BE2C (cell line): Measurements from ENCODE around the gene TNFRSF1A.

Source experiments
- DNase-seq: peaks from one replicate; pipeline ENCODE4 v3.0.0-alpha.2; 2020
- H3K27me3 ChIP-seq: fragments of 250-450 bp; sonication (Bioruptor Pico); 2 replicates; pipeline ENCODE4 v1.5.1; 2020; ENCODE audit warnings: mild to moderate bottlenecking
- H3K36me3 ChIP-seq: fragments of 250-450 bp; sonication (Bioruptor Pico); 2 replicates; pipeline ENCODE4 v1.5.1; 2020; ENCODE audit warnings: mild to moderate bottlenecking
- H3K4me1 ChIP-seq: fragments of 250-450 bp; sonication (Bioruptor Pico); 2 replicates; pipeline ENCODE4 v1.5.1; 2020
- H3K4me3 ChIP-seq: 2 replicates; pipeline ENCODE4 v1.5.1; 2011; ENCODE audit warnings: low read depth, low read length
- H3K9me3 ChIP-seq: fragments of 250-450 bp; sonication (Bioruptor Pico); 2 replicates; pipeline ENCODE4 v1.5.1; 2020
- CTCF ChIP-seq: IDR thresholded peaks from 2 replicates; pipeline ENCODE4 v1.5.1; 2012; ENCODE audit warnings: mild to moderate bottlenecking, low read depth, low read length

TNFRSF1A gene

GRCh38 chr12:6330192-6330591 is 11.7 kb downstream of the TNFRSF1A start:
- Histone ChIP-seq H3K4me1 (peaks cover 9% of the 10 kb centered on the region), H3K4me3 (no peak overlapping the region), H3K9me3 (no peaks in the 10 kb centered on the region), H3K36me3 (no peaks in the 10 kb centered on the region), H3K27me3 (no peaks in the 10 kb centered on the region)
- no peak for DNase-seq
- TF ChIP-seq CTCF, result no peak

- Histone ChIP-seq H3K4me3 (no peak overlapping the region), H3K27me3 (no peaks in the 10 kb centered on the region), H3K9me3 (no peaks in the 10 kb centered on the region), H3K36me3 (no peaks in the 10 kb centered on the region), H3K4me1 (peaks cover 4% of the 10 kb centered on the region)
- TF ChIP-seq CTCF, result no peak
- no peak for DNase-seq
These were observed 12.2 kb downstream of the TNFRSF1A start for GRCh38 chr12:6329703-6330064.

GRCh38 chr12:6328945-6329702 is 12.8 kb downstream of the TNFRSF1A start:
- peak; percentile 12; the same call in 1 of the 2 replicates for TF ChIP-seq CTCF
- peak; percentile 57 for DNase-seq
- peaks cover 4% of the 10 kb centered on the region for H3K4me1 ChIP-seq
- H3K9me3 ChIP-seq, result no peaks in the 10 kb centered on the region
- no peaks in the 10 kb centered on the region for H3K36me3 ChIP-seq
- H3K4me3 ChIP-seq, result no peak overlapping the region
- H3K27me3 ChIP-seq, result no peaks in the 10 kb centered on the region

GRCh38 chr12:6328045-6328779 is 13.7 kb downstream of the TNFRSF1A start:
- no peak for DNase-seq
- no peaks in the 10 kb centered on the region for H3K9me3 ChIP-seq
- no peak overlapping the region for H3K4me3 ChIP-seq
- H3K36me3 ChIP-seq, result no peaks in the 10 kb centered on the region
- H3K4me1 ChIP-seq, result peaks cover 8% of the 10 kb centered on the region
- no peaks in the 10 kb centered on the region for H3K27me3 ChIP-seq
- no peak for TF ChIP-seq CTCF

- no peak for DNase-seq
- Histone ChIP-seq H3K27me3 (no peaks in the 10 kb centered on the region), H3K4me3 (no peak overlapping the region), H3K4me1 (peaks cover 12% of the 10 kb centered on the region), H3K9me3 (no peaks in the 10 kb centered on the region), H3K36me3 (no peaks in the 10 kb centered on the region)
- TF ChIP-seq CTCF, result no peak
These were observed 14.4 kb downstream of the TNFRSF1A start for GRCh38 chr12:6327229-6328041.
